D721Med (cell line): ENCODE results near the gene SERPINB5.

ENCODE experiments used
- DNase-seq: peaks from one replicate; pipeline ENCODE4 v3.0.0; 2011; ENCODE audit warnings: low spot score; ENCODE audit not compliant: insufficient read length
- FAIRE-seq: peaks from 2 replicates; lab custom pipeline; 2011; peaks lifted over from hg19 to GRCh38; lab: Jason Lieb, UNC
- TF ChIP-seq, protein P1 (sequence below): IDR thresholded peaks from 2 replicates; pipeline ENCODE4 v1.5.1; 2012; ENCODE audit warnings: mild to moderate bottlenecking, control low read depth; ENCODE audit not compliant: insufficient read depth; ENCODE audit errors: missing control alignments

SERPINB5 gene

DNA sequence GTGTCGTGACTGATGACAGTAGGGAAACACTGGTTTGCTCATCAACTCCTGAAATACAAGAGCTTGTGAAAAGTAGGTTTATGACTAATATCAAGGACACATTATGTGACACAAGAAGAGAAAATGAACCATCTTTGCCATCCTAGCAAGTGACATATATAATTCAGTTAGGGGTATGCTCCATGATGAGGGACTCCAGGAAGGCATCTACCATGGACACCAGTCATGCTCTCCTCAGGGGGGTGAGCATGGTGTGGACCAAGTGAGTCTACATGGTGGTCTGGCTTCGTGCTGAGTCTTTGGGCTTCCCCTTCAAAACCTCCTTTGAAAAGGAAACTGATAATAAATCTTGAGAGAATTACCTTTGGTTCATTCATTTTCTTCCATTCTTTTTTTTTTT is 11.7 kb upstream of the SERPINB5 start:
- FAIRE-seq (peak; percentile 92), DNase-seq (no peak)
- TF ChIP-seq, protein P1, sequence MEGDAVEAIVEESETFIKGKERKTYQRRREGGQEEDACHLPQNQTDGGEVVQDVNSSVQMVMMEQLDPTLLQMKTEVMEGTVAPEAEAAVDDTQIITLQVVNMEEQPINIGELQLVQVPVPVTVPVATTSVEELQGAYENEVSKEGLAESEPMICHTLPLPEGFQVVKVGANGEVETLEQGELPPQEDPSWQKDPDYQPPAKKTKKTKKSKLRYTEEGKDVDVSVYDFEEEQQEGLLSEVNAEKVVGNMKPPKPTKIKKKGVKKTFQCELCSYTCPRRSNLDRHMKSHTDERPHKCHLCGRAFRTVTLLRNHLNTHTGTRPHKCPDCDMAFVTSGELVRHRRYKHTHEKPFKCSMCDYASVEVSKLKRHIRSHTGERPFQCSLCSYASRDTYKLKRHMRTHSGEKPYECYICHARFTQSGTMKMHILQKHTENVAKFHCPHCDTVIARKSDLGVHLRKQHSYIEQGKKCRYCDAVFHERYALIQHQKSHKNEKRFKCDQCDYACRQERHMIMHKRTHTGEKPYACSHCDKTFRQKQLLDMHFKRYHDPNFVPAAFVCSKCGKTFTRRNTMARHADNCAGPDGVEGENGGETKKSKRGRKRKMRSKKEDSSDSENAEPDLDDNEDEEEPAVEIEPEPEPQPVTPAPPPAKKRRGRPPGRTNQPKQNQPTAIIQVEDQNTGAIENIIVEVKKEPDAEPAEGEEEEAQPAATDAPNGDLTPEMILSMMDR: no peak

DNA sequence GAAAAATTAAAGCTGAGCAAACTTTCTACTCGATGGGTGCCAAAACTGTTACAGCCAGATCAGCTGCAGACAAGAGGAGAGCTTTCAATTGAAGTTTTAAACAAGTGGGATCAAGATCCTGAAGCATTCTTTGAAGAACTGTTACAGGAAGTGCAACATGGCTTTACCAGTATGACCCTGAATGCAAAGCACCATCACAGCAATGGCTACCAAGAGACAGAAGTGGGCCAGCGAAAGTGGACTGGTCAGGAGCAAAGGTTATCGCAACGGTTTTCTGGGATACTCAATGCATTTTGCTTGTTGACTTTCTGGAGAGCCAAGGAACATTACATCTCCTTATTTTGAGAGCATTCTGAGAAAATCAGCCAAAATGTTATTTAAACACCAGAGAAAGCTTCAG is 9.1 kb upstream of the SERPINB5 start:
- no peak for DNase-seq
- no peak for FAIRE-seq
- TF ChIP-seq, protein P1: no peak

DNA sequence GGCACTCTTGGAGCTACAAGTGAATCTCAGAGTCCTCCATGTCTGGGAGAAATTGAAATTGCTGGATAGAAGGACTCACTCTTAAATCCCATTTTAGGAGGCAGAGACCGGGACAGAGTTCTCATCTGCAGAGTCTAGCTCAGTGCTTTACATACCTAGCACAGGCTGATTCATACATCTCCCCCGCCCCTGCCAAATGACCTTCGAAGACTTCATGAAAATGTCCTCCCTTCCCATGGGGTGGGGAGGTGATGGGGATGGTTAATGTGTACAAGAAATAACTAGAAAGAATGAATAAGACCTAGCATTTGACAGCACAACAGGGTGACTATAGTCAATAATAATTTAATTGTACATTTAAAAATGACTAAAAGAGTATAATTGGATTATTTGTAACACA is 8.2 kb upstream of the SERPINB5 start:
- TF ChIP-seq, protein P1: no peak
- FAIRE-seq (no peak), DNase-seq (no peak)

DNA sequence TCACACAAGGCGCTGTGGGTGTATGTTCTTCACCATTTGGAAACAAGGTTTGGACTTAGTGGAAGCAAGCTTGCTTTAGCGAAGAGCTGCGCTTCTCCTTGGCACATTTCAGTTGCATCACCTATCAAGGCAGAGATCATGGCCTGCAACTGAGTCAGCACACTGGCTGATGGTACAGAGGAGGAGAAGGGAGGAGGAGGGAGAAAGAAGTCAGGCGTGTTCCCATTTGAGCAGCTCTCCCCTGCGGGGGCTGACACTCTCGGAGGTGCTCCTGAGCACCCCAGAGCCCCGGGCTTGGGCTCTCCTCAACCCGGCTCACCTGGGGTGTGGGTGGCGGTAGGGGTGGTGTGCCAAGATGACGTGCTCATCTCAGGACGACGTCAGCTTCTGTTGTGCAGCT is 6.0 kb upstream of the SERPINB5 start:
- DNase-seq (no peak), FAIRE-seq (no peak)
- TF ChIP-seq, protein P1: no peak

DNA sequence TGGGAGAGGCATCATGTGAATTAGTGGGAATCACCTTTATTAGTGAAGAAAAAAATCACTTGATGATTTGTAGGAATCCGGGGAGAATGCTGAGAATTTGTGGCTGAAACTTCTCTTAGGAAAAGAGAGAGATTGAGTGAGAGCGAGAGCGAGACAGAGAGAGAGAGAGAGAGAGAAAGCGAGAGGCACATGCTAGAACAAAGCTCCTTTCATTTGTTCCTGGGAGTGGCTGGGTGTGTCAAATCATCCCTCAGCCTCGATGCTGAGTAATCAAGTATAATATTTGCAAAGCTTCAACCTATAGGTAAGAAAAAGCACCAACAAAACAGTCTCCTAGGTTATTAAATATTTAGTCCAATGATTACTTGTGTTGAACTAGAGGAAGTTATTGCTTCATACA is 4.4 kb upstream of the SERPINB5 start:
- FAIRE-seq (no peak), DNase-seq (no peak)
- TF ChIP-seq, protein P1: no peak

DNA sequence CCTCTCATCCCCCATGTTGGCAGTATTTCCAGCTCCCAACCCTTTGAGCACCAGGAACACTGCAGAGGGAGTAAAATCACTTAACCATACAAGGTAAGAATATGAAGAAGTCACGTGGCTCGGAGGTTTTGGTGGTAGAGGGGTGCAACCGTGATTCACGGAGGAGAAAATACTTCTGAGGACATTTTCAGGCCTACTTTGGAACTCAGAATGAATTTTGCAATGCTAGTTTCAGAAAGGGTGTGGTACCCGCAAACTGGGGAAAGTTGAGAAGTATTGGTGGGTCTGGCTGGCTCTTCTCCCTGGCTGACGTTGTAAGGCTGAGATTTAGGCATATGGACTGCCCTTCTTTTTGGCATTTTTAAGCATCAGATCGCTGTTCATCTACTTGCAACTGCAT is 442 bp downstream of the SERPINB5 start:
- DNase-seq (no peak), FAIRE-seq (peak; percentile 94)
- TF ChIP-seq, protein P1: no peak

DNA sequence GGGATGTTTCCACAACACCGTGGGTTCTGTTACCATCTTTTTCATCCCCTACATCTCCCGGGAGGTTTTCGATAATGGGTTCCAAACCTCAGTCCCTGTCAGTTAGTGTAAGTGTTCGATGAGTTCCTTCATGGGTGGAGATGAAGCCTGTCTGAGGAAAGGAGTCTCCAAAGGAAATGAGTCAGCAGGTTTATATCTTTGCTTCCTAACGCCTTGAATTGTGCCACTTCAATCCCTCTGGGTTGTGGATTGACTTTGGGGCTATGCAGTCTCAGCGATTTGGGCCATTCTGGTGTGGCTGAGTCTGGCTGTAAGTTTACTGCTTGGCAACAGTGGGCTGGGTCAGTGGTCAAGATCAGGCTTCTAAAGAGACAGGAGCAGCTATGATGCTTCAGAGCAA is 1.2 kb downstream of the SERPINB5 start:
- TF ChIP-seq, protein P1: no peak
- DNase-seq (no peak), FAIRE-seq (no peak)
